Lung (tissue), 12 donors: ENCODE results near the gene BCL7A. TPM values are rescaled to one million over a fixed set of nuclear protein-coding genes. Genes with fewer than 3 reads are reported as not detected.

Source experiments
- ATAC-seq: fragments of 200-7000 bp; cut with Tn5 transposase; one replicate; pipeline ENCODE4 v1.9.1; 2020; ENCODE audit warnings: moderate number of reproducible peaks; ENCODE audit not compliant: insufficient read depth, low FRiP score
- DNase-seq, 3 donors: peaks; one replicate each; pipeline ENCODE4 v3.0.0-alpha.2; 2013 to 2017
- H3K27ac ChIP-seq, 2 donors: one replicate each; pipeline ENCODE4 v1.5.1; 2013; ENCODE audit warnings: mild to moderate bottlenecking in 2 of 2, moderate library complexity in 2 of 2, control low read depth in 1 of 2, inconsistent platforms in 1 of 2, low read depth in 1 of 2, low read length in 1 of 2
- H3K27me3 ChIP-seq, 3 donors: one replicate each; pipeline ENCODE4 v1.5.1; 2013; ENCODE audit warnings: low read length in 2 of 3; ENCODE audit not compliant: control insufficient read depth in 3 of 3, insufficient read depth in 3 of 3
- H3K36me3 ChIP-seq, 4 donors: one replicate each; pipeline ENCODE4 v1.5.1; 2013; ENCODE audit warnings: low read length in 4 of 4, mild to moderate bottlenecking in 1 of 4, moderate library complexity in 1 of 4; ENCODE audit not compliant: control insufficient read depth in 4 of 4, insufficient read depth in 4 of 4
- H3K4me1 ChIP-seq, 5 donors: one replicate each; pipeline ENCODE4 v1.5.1; 2013; ENCODE audit warnings: low read length in 5 of 5, mild to moderate bottlenecking in 2 of 5, moderate library complexity in 1 of 5; ENCODE audit not compliant: control insufficient read depth in 5 of 5, insufficient read depth in 5 of 5
- H3K4me3 ChIP-seq: one replicate; pipeline ENCODE4 v1.5.1; 2013; ENCODE audit warnings: mild to moderate bottlenecking, control low read depth, moderate library complexity
- H3K9ac ChIP-seq, 2 donors: one replicate each; pipeline ENCODE4 v1.5.1; 2013; ENCODE audit warnings: low read length in 2 of 2, control low read depth in 1 of 2; ENCODE audit not compliant: insufficient read depth in 1 of 2
- H3K9me3 ChIP-seq, 4 donors: one replicate each; pipeline ENCODE4 v1.5.1; 2013; ENCODE audit warnings: low read length in 3 of 4, mild to moderate bottlenecking in 1 of 4, moderate library complexity in 1 of 4; ENCODE audit not compliant: control insufficient read depth in 4 of 4, insufficient read depth in 3 of 4
- CTCF ChIP-seq: IDR thresholded peaks from 2 replicates; pipeline ENCODE4 v1.5.1; 2012; ENCODE audit warnings: mild to moderate bottlenecking; ENCODE audit errors: control extremely low read depth, extremely low read depth
- WGBS, 2 donors: extraction: QIAGEN DNeasy Blood & Tissue Kit; methylation state at CpG; one replicate each; pipeline ENCODE4 v1.1.7; 2013; 5-methylcytosine and 5-hydroxymethylcytosine counted together
- polyA plus RNA-seq, 2 donors: library from polyadenylated mRNA; stranded (reverse); fragments of 200-250 nt; gene quantifications; one replicate each; pipeline ENCODE4 v1.2.1, GENCODE V29; 2013
- total RNA-seq, 2 donors: library from RNA; depleted of rRNA in 1 of 2; stranded (reverse); fragments of >200 nt in 1 of 2; gene quantifications; one replicate each; pipeline ENCODE4 v1.2.1, GENCODE V29; 2014 to 2021
- donor health status: control.
- donor health status: control.
- donor health status: Bipolar disorder and iron deficiency.
- donor health status: healthy.
- donor health status: DM: yes; HTN: yes; CAD: no.

The BCL7A gene
- total and polyA plus RNA-seq, 4 donors, result 3.4 to 21.2 (median 8.8) TPM

DNA sequence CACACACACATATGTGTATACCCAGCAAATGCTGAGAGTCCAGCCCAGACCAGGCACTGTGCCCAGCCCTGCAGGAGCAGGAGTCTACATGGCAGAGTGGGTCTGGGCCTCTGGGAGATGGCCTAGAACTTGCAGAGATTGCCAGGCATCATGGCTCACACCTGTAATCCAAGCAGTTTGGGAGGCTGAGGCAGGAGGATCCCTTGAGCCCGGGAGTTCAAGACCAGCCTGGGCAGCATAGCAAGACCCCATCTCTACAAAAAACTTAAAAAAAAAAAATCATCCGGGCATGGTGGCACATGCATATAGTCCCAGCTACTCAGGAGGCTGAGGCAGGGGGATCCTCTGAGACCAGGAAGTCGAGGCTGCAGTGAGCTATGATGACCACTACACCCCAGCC lies 36.1 kb downstream of the BCL7A start:
- peaks cover 2 to 14% (median 6%) of the 10 kb centered on the region in 4 donors for H3K36me3 ChIP-seq
- ATAC-seq, result no peak
- no peaks in the 10 kb centered on the region for H3K9me3 ChIP-seq
- DNase-seq, result no peak
- H3K4me3 ChIP-seq, result no peak overlapping the region
- no peaks in the 10 kb centered on the region for H3K27me3 ChIP-seq
- no peak for TF ChIP-seq CTCF
- no peak overlapping the region for H3K27ac ChIP-seq
- 95 to 98% methylated on average over 3 of the region's 3 CpGs for WGBS, 2 donors
- no peak overlapping the region for H3K9ac ChIP-seq
- peaks cover 0 to 38% (median 17%) of the 10 kb centered on the region in 5 donors for H3K4me1 ChIP-seq

- Histone ChIP-seq H3K4me1 (peaks cover 0 to 47% (median 25%) of the 10 kb centered on the region in 5 donors), H3K4me3 (no peak overlapping the region), H3K27me3 (no peaks in the 10 kb centered on the region), H3K27ac (no peak overlapping the region), H3K9me3 (no peaks in the 10 kb centered on the region), H3K36me3 (peaks cover 2 to 12% (median 6%) of the 10 kb centered on the region in 4 donors), H3K9ac (no peak overlapping the region)
- TF ChIP-seq CTCF, result no peak
- WGBS, 2 donors, result 95 to 97% methylated on average over 11 of the region's 11 CpGs
- DNase-seq (no peak), ATAC-seq (no peak)
Measured at GRCh38 chr12:122058549-122059149, 37.0 kb downstream of the BCL7A start.

- WGBS, 2 donors, result 93 to 95% methylated on average over 28 of the region's 28 CpGs
- H3K27ac ChIP-seq, result no peak overlapping the region
- H3K4me1 ChIP-seq, result peaks cover 0 to 52% (median 32%) of the 10 kb centered on the region in 5 donors
- no peaks in the 10 kb centered on the region for H3K9me3 ChIP-seq
- TF ChIP-seq CTCF, result no peak
- H3K36me3 ChIP-seq, result peaks cover 2 to 12% (median 6%) of the 10 kb centered on the region in 4 donors
- no peak for ATAC-seq
- H3K9ac ChIP-seq, result no peak overlapping the region
- no peaks in the 10 kb centered on the region for H3K27me3 ChIP-seq
- no peak for DNase-seq
- H3K4me3 ChIP-seq, result no peak overlapping the region
Measured at GRCh38 chr12:122059203-122059960, 37.7 kb downstream of the BCL7A start.
